GM19238 (cell line): ENCODE results near the gene NSG1.
A peak's percentile ranks its signal among the peaks of the same experiment; 100 is the strongest.
"Not testable (repeated sequence)": the region's sequence is repeated elsewhere in the genome, so short reads cannot be mapped to it uniquely, and the experiment has no call there.

Experiments
- DNase-seq: peaks from one replicate; pipeline ENCODE4 v3.0.0; 2011; ENCODE audit warnings: low spot score; ENCODE audit not compliant: insufficient read length

NSG1 gene

GRCh38 chr4:4415806-4416805 is 29.2 kb downstream of the NSG1 start:
- no peak for DNase-seq

DNA sequence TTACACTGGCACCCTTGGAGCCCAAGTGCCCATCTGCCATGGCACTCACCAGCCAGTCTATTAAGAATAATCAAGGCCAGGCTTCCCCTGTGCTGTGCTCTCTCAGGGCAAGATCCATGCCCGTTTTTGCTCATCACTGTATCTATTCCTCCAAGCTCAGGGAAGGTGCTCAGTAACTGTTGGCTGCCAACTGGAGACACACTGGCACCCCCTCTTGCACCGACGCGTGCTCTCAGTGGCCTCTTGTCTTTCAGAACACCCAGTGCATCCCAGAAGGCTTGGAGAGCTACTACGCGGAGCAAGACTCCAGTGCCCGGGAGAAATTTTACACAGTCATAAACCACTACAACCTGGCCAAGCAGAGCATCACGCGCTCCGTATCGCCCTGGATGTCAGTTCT is 30.1 kb downstream of the NSG1 start:
- DNase-seq: no peak

- no peak for DNase-seq
Observed at GRCh38 chr4:4417886-4418285, 31.0 kb downstream of the NSG1 start.

DNA sequence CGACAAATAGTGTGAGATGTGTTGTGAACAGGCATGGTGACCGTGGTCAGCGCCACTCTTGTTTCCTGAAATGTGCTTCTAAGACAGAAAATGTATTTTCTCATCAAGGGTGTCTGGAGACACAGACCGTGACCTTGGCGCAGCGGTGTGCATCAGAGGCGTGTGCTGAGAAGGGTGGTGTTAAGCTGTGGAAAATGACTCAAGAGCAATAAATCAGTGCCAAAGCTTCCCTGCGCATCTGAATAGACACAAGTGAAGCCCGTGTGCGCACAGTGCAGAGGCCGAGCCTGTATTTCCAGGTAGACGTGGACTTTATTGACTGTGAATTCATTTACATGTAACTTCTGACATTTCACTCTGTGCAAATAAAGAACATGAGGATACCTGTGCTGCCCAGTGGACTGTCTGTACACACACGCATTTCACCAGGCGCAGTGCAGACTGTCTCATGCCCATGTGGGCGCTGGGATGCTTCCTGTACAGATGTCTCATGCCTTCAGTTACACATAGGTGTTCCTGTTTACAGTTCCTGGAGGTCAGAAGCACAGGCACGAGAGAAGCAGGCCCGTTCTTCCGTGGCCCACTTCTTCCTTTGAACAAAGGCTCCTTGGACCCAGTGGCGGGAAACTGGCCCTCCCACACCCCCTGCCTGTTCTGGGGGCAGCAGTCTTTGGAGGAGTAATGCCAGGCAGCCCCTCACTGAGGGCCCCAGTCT is 31.9 kb downstream of the NSG1 start:
- no peak for DNase-seq

DNA sequence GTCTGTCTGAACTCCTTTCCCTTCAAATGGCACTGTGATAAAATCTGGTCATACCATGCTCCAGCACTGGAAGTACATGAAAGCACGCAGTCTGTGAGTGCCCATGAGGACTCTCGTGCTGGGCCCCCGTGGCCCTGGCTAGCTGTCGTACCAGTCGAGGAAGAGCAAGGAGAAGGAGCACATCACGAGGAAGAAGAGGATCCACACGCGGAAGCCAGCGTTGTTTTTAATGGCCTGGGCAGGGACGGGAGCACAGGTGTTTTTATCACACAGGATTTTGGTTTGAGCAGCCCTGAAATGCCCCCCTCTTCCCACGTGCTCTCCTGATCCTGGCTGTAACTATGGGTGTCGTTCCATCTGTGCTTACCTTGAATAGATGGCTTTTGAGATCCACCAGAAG is 33.0 kb downstream of the NSG1 start:
- no peak for DNase-seq

DNA sequence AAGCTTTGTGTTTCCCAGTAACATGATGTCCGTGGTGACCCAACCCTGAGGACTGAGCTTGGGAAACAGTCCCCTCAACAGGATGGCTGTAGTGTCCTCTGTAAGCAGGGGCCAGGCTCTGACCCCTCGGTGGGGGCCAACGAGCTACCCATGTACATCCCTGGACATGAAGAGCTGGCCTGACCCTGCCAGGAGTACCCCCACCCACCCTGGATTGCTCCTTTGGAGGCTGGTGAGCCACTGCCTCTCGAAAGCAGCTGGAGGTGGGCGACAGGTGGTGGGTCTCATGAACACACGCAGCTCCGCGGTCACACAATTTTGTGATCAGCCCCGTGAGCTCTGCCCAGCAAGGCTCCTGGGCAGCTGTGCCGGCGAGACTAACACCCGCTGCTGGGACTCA is 33.5 kb downstream of the NSG1 start:
- DNase-seq: no peak

GRCh38 chr4:4421356-4421755 is 34.5 kb downstream of the NSG1 start:
- DNase-seq: no peak

DNA sequence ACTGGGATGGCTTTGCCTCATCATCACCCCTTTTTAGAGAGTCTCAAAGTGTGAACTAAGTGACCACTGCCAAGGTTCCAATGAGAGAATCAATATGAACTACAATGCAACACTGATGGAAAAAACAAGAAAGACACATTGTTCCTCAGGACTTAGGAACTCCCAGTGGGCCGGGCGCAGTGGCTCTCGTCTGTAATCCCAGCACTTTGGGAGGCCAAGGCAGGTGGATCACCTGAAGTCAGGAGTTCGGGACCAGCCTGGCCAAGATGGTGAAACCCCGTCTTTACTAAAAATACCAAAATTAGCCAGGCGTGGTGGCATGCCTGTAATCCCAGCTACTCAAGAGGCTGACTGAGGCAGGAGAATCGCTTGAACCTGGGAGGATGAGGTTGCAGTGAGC is 35.2 kb downstream of the NSG1 start:
- not testable (repeated sequence) for DNase-seq

GRCh38 chr4:4422856-4423499 is 36.1 kb downstream of the NSG1 start:
- DNase-seq: no peak

GRCh38 chr4:4423706-4424498 is 37.0 kb downstream of the NSG1 start:
- no peak for DNase-seq

DNA sequence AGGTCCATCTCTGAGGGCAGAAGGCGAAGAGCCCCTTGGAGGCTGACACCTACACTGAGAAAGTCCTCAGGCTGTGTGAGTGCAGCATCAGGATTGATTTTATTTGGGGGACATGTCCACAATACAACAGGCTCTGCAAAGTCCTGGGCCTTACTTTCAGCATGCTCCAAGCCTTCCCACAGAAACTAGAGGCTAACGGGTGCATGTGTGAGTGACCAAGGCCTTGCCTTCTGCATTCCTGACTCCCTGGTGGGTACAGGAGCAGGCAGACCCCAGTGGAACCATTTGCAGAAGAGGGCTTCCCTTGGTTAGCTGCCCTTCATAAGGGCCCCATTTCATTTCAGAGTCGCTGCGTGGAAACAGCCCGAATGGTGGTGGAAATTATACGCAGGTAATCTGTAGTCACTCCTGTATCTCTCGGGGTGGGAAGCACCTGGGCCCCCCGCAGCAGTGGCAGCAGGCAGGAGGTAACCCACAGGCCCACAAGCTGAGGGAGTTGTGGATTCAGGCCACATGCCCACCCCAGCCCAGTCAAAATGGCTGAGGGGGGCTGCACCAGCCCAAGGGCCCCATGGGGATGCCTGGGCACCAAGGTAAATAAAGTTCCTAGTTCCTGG is 37.7 kb downstream of the NSG1 start:
- DNase-seq: no peak

DNA sequence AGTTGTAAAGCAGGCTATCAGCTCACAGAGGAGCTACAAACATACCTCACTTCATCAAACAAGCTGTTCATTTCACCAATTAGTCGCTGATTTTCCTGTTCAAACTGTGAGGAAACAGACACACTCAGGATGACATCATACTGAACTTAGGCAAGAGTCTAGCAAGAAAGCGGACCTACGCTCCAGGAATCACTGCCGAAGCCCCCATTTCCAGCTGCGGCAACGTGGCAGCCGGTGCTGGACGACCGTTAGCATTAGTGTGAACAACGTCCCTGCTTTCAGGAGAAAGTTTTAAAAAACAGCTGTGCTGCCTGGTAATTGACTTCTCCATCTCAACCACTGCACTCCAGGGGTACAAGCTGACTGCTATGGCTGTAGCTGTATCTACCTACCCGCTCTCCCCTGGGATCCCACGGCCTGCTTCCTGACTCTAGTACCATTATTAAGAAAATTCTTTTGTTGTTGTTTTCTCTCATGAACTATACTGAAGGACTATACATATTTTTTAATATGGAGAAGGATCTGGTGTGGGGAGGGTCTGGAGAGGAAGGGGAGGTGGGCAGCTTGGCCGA is 38.3 kb downstream of the NSG1 start:
- DNase-seq: no peak

- no peak for DNase-seq
Observed at GRCh38 chr4:4425696-4426095, 38.8 kb downstream of the NSG1 start.

DNA sequence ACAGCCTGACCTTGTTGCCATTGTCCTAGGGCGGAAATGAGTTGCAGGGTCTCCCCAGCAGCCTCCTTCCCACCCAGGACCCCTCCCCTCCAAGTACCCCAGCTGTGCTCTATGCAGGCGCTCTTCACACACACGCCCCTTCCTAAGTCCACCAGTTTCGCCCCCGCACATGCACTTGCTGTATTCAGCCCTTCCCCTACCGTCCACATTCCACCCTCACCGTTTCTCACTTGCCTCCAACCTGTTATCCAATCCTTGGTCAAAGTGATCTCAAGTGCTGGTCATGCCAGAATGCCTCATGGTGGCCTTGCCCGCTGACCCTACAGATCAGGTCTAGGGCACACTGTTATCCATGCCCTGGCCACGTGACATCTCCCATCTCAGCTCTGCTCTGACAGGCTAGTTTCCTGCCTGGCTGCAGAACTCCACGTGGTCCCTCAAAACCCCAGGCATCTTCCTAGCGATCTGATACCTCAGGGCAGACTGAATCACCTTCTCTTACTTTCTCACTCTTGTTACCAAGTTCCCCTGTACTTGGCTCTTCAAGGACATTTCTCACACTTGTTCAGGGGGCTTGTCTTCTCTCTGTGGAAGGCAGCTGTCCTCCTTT is 39.7 kb downstream of the NSG1 start:
- no peak for DNase-seq

GRCh38 chr4:4427121-4427870 is 40.4 kb downstream of the NSG1 start:
- DNase-seq: no peak

DNA sequence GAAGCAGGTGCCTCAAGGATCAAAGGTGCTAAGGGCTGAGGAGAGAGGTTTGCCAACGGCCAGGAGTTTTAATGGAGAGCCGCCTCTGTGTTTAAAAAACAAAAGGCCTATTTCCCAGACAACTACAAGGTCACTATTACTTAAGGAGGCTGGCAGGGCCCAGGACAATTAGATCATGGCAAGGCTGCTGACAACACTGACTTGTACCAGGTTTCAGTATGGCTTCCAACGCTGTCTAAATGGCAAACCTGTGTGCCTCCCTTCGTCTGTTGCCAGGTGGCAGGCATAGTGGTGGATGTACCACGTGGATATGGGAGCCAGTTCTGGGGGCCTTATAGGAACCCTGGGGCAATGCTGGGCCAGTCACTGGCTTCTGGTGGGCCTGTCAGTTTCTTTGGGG is 41.0 kb downstream of the NSG1 start:
- no peak for DNase-seq

DNA sequence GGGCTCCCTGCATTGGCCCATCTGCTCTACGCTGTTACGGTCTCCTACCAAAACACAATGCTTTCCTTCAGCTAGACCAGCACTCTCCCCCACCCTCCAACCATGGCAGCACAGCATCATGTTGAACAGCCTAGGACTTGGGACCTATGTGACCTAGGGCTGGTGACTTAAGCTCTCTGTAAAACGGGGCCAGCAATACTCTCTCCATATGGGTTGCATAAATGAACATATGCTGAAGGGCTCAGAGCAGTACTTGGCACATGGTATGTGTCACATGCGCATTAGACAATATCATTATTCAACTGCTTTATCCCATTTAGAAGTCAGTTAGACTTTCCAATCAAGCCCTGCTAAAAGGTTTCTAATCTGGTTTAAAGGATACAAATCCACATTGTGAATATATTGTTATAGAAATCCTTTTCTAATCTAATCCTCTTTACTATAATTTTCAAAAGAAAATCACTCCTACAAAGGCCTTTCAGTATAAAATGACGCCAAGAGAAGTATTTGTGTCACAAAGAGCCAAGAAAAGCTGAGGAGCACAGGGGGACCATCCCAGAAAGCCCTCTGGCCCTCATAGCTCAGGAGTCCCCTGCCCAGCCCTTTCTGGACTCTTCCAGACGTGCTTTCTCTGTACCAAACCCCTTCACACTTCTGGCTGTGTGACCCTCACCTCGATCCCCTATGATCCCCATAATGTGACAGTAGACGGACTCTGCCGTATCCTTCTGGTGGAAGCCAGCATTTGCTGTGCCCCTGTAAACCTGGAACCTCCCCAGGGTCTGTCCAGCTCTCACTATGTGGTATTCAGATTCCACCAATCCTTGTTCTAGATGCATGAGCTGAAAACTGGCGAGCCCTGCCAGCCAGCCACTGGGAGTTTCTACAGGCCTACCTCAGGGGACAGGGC is 42.3 kb downstream of the NSG1 start:
- no peak for DNase-seq

- DNase-seq: peak; percentile 37
Observed at GRCh38 chr4:4430492-4431195, 43.7 kb downstream of the NSG1 start.
